Measurements from ENCODE around the gene GALNT1.

GALNT1 gene

DNA sequence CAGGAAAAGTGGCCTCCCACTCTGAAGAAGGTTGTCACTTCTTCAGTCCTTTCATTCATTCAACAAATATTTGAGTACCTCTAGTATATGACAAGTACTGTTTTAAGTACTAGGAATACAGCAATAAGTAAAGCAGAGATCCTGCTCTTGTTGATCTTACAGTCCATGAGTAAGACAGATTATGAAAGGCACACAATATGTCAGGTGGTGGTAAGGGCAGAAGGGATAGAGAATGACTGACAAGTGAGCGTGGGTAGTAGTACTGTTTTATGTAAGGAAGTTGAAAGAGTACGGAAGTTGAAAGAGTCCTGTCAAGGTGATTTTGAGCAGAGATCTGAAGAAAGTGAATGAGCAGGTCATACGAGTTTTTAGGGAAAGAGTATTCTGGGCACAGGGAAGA lies 111.3 kb downstream of the GALNT1 start:
- TF ChIP-seq POLR2A (IDR thresholded peaks at IDR 0.05; ENCODE audit: low read length) (no peak), GATA1 (IDR thresholded peaks at IDR 0.05; ENCODE audit: low read depth, low read length) (no peak)
- no peak for DNase-seq

GRCh38 chr18:35693829-35694228 lies 112.3 kb downstream of the GALNT1 start:
- DNase-seq: no peak
- TF ChIP-seq POLR2A (IDR thresholded peaks at IDR 0.05; ENCODE audit: low read length): no peak
- no peak for TF ChIP-seq GATA1 (IDR thresholded peaks at IDR 0.05; ENCODE audit: low read depth, low read length)

GRCh38 chr18:35694808-35695207 lies 113.3 kb downstream of the GALNT1 start:
- DNase-seq: no peak
- no peak for TF ChIP-seq POLR2A (IDR thresholded peaks at IDR 0.05; ENCODE audit: low read length)
- TF ChIP-seq GATA1 (IDR thresholded peaks at IDR 0.05; ENCODE audit: low read depth, low read length): no peak

GRCh38 chr18:35695384-35695783 lies 113.8 kb downstream of the GALNT1 start:
- TF ChIP-seq GATA1 (IDR thresholded peaks at IDR 0.05; ENCODE audit: low read depth, low read length) (no peak), POLR2A (IDR thresholded peaks at IDR 0.05; ENCODE audit: low read length) (no peak)
- DNase-seq: no peak

GRCh38 chr18:35695803-35696202 lies 114.3 kb downstream of the GALNT1 start:
- no peak for DNase-seq
- no peak for TF ChIP-seq GATA1 (IDR thresholded peaks at IDR 0.05; ENCODE audit: low read depth, low read length)
- TF ChIP-seq POLR2A (IDR thresholded peaks at IDR 0.05; ENCODE audit: low read length): no peak

- DNase-seq: no peak
- TF ChIP-seq GATA1 (IDR thresholded peaks at IDR 0.05; ENCODE audit: low read depth, low read length) (no peak), POLR2A (IDR thresholded peaks at IDR 0.05; ENCODE audit: low read length) (no peak)
These were observed 114.8 kb downstream of the GALNT1 start for GRCh38 chr18:35696307-35696706.

- DNase-seq: no peak
- no peak for TF ChIP-seq GATA1 (IDR thresholded peaks at IDR 0.05; ENCODE audit: low read depth, low read length)
- no peak for TF ChIP-seq POLR2A (IDR thresholded peaks at IDR 0.05; ENCODE audit: low read length)
These were observed 116.3 kb downstream of the GALNT1 start for GRCh38 chr18:35697869-35698268.

DNA sequence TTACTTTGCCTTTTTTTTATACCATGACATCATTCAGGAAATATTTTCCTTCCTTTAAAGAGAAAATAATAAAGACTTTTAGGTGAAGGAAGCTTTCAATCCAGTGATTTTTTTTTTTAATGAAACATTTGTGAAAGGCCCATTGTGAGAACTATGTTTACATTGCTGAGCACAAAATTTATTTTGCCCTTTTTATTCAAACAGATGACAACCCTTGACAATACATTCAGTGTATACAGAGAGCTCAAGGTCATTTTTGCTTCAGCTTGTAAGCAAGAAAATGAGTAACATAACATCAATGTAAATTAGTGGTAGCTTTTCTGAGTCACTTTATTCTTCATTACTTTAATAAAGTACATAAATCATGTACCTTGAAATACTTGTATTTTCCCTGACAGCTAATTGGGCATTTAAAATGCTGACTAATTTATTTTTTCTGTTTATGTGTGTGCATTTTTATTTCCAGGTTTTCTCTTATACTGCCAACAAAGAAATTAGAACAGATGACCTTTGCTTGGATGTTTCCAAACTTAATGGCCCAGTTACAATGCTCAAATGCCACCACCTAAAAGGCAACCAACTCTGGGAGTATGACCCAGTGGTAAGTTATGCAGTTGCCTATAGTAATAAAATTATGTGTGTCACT lies 121.6 kb downstream of the GALNT1 start:
- TF ChIP-seq POLR2A (IDR thresholded peaks at IDR 0.05; ENCODE audit: low read length) (no peak), GATA1 (IDR thresholded peaks at IDR 0.05; ENCODE audit: low read depth, low read length) (no peak)
- DNase-seq: no peak

- no peak for TF ChIP-seq POLR2A (IDR thresholded peaks at IDR 0.05; ENCODE audit: low read length)
- no peak for TF ChIP-seq GATA1 (IDR thresholded peaks at IDR 0.05; ENCODE audit: low read depth, low read length)
- DNase-seq: no peak
These were observed 124.4 kb downstream of the GALNT1 start for GRCh38 chr18:35705988-35706387.

- TF ChIP-seq GATA1 (IDR thresholded peaks at IDR 0.05; ENCODE audit: low read depth, low read length): no peak
- no peak for TF ChIP-seq POLR2A (IDR thresholded peaks at IDR 0.05; ENCODE audit: low read length)
- DNase-seq: no peak
These were observed 125.7 kb downstream of the GALNT1 start for GRCh38 chr18:35707247-35707646.

GRCh38 chr18:35707674-35708073 lies 126.1 kb downstream of the GALNT1 start:
- DNase-seq: no peak
- TF ChIP-seq POLR2A (IDR thresholded peaks at IDR 0.05; ENCODE audit: low read length) (no peak), GATA1 (IDR thresholded peaks at IDR 0.05; ENCODE audit: low read depth, low read length) (no peak)

DNA sequence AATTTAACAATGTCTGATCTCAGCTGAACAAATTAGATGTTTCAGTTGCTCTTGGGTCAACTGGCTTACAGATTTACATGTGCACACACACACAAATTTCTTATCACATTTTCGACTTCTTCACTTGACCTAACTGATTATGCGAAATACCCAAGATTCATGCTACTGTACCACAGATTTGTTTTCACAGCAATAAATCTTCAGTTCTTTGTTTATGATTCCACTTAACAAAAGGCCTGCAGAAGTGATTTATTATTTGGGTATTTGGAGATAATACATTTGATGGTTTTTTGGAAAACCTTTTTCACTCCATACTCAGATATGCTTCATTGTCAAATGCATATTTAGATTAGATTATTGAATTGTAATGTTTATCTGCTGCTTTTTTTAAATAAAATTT lies 129.0 kb downstream of the GALNT1 start:
- DNase-seq: no peak
- TF ChIP-seq GATA1 (IDR thresholded peaks at IDR 0.05; ENCODE audit: low read depth, low read length) (no peak), POLR2A (IDR thresholded peaks at IDR 0.05; ENCODE audit: low read length) (no peak)

DNA sequence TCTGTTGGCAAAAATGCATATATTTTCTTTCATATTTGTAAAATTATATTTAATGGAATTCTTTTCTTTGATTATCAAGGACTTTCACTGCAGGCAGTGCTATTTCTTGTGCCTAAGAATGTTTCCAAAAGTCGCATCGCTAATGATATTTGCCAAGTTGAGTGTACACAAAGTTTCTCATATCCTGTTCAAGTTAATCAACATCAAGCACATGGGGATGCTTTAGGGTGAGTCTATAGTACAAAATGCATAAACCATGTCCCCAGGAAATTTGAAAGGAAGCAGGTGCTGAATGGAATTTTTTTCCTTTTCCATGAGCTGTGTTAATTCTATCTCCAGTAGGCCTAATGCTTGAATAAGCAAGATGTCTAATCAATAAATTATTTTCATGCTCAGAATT lies 129.7 kb downstream of the GALNT1 start:
- DNase-seq: no peak
- no peak for TF ChIP-seq POLR2A (IDR thresholded peaks at IDR 0.05; ENCODE audit: low read length)

DNA sequence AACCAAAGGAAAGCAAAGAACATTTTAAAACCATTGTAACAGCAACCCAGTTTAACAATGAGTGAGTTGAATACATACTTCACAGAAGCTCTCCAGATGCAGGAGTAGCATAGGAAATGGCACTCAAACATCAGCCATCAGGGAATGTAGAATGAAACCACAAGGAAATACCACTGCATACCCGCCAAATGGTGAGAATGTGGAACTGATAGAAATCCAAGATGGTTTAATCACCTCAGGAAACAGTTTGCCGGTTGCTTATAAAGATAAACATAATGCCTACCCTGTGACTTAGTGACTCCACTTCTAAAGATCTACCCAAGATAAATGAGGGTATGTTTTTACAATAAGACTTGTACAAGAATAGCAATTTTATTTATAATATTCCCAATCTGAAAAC lies 132.0 kb downstream of the GALNT1 start:
- DNase-seq: no peak
- no peak for TF ChIP-seq GATA1 (IDR thresholded peaks at IDR 0.05; ENCODE audit: low read depth, low read length)
- no peak for TF ChIP-seq POLR2A (IDR thresholded peaks at IDR 0.05; ENCODE audit: low read length)

DNA sequence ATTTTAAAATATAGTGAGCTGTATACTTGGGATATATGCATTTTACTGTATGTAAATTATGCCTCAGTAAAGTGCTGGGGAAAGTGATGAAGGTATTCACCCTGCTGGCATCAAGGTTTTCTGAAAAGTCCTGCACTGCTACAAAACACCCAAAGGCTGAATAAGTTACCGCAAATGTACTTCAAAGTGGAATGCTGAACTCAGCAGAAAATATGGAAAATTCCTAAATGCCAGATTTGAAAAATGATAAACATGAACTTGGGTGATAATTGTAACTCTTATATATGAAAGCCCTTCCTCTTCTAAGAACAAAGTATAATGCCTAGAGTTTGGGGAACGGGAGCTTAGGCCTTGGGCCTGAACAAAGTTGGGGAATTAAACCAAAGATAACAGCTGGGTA lies 133.0 kb downstream of the GALNT1 start:
- no peak for TF ChIP-seq GATA1 (IDR thresholded peaks at IDR 0.05; ENCODE audit: low read depth, low read length)
- no peak for TF ChIP-seq POLR2A (IDR thresholded peaks at IDR 0.05; ENCODE audit: low read length)
- no peak for DNase-seq

- no peak for DNase-seq
- no peak for TF ChIP-seq GATA1 (IDR thresholded peaks at IDR 0.05; ENCODE audit: low read depth, low read length)
- TF ChIP-seq POLR2A (IDR thresholded peaks at IDR 0.05; ENCODE audit: low read length): no peak
These were observed 133.6 kb downstream of the GALNT1 start for GRCh38 chr18:35715139-35715538.

All from erythroblast (primary cell).